GM21723 (cell line): Measurements from ENCODE around the gene CR2.
"Not testable (repeated sequence)": the region's sequence is repeated elsewhere in the genome, so short reads cannot be mapped to it uniquely, and the experiment has no call there.

Source experiments
- ATAC-seq: cut with Tn5 transposase; IDR thresholded peaks from one replicate; pipeline ENCODE4 v1.9.1; 2021; ENCODE audit warnings: mild to moderate bottlenecking, moderate library complexity; ENCODE audit not compliant: unreplicated experiment

The CR2 gene

DNA sequence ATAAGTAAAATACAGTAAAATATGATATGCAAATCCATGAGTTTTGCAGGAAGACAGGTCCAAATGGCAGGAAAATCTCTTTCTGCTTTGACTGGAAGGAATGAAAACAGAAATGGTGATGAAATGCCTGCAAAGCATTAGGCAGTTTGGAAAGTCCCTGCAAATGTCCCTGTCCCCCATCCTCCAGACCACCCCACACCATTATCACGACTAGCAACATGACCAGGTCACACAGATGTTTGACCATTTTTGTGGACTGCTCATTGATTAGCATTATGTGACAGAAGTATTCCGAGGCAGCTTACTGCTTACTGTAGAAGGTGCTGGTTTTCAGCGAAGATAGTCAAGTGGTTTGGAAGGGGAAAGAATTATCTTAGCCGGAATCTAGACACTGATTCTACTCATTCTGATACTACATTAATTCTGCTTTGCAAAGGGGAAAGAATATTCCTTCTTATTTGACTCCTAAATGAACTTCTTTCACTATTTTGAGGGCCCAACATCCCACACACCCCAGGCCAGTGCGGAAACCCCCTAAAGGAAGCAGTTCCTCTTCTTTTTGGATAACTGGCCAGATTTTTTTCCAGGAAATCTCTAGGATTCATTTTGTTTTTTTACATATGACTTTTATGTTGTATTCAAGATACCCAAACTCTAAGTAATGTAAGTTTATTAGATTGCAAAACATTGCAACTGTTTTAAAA, 9.5 kb upstream of the CR2 start:
- no peak for ATAC-seq

GRCh38 chr1:207453710-207454045, 450 bp upstream of the CR2 start:
- no peak for ATAC-seq

DNA sequence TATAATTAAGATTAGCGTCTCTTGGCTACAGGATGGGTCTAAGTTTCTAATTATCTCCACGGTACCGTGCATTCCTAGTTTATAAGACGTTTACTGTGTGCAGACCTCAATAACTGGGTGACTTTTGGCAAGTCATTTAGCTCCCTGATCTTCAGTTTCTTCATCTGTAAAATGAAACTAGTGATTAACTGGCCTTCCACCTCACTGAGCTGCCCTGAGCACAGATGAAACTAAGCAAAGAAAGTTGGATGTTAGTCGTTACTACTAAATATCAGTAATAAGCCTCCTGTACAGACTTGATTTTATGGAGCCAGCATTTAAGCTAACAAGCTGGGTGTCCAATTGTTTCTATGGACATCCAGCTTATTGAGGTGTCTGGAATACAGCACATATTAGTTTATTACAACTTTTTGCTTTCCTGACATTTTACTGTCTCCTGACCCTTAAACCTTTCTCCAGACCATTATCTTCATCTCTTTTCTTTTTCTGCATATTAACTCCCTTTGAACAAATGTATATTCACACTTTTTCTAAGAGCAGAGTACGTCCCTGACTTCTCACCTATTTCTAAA, 1.1 kb downstream of the CR2 start:
- peak; percentile 27 for ATAC-seq

GRCh38 chr1:207458414-207458813, 4.3 kb downstream of the CR2 start:
- ATAC-seq, result no peak

- no peak for ATAC-seq
These were observed 4.9 kb downstream of the CR2 start for GRCh38 chr1:207459008-207459407.

DNA sequence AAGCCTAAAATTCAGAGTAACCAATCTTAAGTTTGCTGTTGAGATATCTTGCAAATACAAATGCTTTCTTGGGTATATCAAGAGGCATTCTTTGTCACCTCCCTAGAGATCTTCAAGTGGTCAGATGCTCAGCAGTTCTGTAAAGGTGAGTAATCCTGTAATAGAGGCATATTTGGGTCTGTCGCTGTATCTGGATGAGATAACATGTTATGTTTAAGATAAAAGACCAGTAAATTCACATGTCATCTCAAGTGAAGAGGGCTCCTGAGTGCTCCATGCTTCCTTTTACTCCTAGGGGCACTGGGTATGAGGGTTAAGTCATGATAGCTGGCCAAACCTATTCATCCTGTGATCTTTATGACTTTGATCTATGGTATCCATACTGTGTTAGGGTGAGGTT, 7.5 kb downstream of the CR2 start:
- no peak for ATAC-seq

DNA sequence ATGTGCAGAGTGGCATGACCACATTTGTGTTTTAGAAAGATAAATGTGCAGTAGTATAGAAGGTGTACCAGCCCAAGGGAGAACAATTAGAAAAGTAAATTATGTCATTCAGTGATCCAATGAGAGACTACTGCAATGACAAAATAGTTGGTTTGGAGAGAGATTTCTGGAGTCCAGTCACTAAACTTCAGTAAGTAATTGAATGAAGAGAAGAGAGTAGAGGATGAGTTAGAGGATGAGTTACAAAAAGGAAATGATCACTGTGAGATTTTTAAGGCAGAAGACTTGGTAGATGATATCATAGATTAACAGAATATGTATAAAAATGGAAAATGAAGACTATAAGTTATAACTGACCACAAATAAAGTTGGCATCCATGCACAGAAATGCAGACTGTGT, 8.4 kb downstream of the CR2 start:
- ATAC-seq, result no peak

- ATAC-seq, result no peak
These were observed 8.9 kb downstream of the CR2 start for GRCh38 chr1:207463021-207463420.

DNA sequence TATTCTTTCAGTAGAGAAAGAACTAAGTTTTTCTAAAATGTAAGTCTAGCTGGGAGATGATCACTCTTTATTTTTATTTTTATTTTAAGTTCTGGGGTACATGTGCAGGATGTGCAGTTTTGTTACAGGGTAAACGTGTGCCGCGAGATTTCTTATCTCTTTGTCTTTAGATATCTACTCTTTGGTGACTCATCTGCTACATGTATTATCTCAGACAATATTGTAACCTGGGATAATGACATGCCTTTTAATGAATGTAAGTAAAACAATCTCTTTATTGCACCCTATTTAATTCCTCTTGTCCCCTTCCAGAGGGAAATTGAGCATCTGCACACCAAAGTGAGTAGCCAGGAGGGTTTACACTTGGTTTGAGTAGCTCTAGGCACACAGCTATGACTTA, 9.4 kb downstream of the CR2 start:
- no peak for ATAC-seq

DNA sequence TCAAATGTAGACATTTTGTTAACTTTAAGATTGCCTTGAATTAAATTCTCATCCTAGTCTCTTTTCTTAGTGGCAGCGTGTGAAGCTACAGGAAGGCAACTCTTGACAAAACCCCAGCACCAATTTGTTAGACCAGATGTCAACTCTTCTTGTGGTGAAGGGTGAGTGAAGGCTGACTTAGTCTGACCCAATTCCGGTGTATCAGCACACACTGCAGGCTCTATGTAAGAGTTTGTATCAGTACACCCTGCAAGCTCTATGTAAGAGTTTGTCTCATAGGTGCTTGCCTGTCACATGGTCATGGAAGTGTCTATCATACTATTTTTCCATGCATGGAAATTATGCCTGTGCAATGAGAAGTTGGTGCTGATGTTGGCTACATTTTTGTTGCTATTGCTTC, 16.8 kb downstream of the CR2 start:
- no peak for ATAC-seq

DNA sequence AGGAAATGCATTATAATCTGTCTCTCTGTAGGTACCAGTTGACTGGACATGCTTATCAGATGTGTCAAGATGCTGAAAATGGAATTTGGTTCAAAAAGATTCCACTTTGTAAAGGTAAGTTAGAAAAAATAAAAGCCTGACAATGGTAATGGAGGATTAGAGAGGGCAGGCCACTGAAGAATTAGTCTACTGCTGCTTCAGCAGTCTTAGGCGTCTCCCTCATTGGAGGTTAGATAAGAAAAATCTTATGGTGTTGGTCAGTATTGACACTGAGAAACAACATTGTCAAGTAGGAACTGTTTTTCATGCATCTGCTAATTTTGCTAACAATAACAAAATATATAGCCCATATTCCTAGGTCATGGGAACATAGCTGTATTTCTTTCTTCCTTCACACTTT, 20.1 kb downstream of the CR2 start:
- ATAC-seq, result no peak

DNA sequence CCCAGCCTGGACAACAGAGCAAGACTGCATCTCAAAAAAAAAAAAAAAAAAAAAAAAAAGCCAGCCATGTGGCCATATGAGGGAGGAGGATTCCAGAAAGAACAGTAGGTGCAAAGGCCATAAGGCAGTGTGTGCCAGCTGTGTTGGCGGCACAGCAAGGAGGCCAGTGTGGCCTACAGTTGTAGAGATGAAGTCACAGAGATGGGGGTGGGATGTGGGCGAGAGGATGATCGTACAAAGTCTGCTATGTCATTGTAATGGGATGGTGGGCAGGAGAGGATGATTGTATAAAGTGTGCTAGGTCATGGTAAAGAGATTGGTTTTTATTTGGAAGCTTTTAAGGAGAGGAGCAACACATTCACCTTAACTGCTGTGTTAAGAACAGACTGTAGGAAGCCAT, 32.1 kb downstream of the CR2 start:
- ATAC-seq, result no peak

GRCh38 chr1:207487636-207488035, 33.5 kb downstream of the CR2 start:
- no peak for ATAC-seq

DNA sequence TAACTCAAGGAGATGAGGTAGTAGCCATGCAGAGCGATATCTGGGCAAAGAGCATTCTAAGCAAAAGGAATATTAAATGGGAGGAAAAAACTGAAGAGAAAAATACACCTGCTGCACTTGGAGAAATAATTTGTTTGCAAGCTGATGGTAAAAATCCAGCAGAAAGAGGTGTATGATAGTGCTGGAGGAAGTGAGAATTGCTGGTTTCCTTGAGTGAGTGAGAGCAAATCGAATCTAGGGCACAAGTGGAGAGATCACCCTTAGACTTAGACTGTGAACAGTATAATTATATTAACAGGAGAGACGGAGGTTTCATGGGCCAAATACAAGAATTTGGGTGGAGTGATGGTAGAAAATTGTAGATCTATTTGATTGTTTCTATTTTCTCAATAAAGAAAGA, 39.1 kb downstream of the CR2 start:
- ATAC-seq, result no peak

DNA sequence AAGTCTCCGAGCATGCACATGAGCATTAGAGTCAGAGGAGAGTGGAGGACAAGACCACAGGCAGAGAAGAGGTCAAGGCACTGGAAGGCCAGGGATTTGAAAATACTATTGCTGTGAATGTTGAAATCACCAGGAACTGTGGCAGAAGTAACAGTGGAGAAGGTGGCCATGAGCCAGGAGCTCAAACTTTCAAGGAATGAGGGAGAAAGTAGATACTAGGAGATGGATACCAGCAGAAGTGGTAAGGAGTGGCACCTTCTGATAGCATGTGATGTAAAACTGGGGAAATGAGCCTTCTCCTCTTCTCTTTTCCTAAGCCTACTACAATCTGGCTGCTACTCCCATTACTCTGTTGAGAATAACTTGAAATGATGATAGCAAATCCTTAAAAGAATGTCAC, 40.0 kb downstream of the CR2 start:
- no peak for ATAC-seq

DNA sequence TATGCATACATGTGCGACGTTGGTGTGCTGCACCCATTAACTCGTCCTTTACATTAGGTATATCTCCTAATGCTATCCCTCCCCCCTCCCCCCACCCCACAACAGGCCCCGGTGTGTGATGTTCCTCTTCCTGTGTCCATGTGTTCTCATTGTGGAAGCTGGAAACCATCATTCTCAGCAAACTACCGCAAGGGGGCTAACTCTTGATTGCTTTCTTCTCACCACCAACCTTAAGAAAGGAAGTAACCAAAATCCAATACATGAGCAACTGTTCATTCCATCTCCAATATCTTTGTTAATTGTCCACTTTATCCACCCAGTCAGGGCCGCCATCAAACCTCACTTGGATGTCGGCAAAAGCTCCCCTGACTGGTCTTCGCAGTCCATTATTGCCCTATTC, 41.2 kb downstream of the CR2 start:
- not testable (repeated sequence) for ATAC-seq

- ATAC-seq, result peak; percentile 59
These were observed 42.0 kb downstream of the CR2 start, which contains the start of gene CR1 for GRCh38 chr1:207495801-207496792. CR1 (plus strand) TSS chr1:207496157; CDS start chr1:207496268, 111 bp downstream.

DNA sequence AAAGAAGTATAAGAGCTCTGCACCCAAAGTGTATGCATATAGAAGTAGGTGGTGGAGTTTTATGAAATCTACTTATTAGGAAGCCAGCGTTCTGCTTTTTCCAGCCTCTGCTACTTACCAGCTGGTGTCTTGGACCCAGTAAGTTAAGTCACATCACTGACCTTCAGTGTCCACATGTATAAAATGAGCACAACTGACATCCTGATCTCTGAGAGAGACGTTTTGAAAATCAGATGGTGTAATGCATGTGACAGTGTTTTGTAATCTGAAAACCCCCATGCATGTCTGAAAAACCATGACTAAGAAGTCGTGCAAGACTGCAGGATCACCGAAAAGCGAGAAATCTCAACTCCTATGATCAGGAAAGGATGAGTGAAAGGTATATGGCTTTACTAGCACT, 43.8 kb downstream of the CR2 start:
- ATAC-seq, result no peak

- ATAC-seq, result peak; percentile 40
These were observed 45.4 kb downstream of the CR2 start for GRCh38 chr1:207499573-207499972.

- ATAC-seq, result no peak
These were observed 46.2 kb downstream of the CR2 start for GRCh38 chr1:207500306-207500705.

- no peak for ATAC-seq
These were observed 46.9 kb downstream of the CR2 start for GRCh38 chr1:207501071-207501470.

- no peak for ATAC-seq
These were observed 48.6 kb downstream of the CR2 start for GRCh38 chr1:207502726-207503125.
